ENCODE results near the gene ADCY1.

ADCY1 gene

GRCh38 chr7:45578022-45578421 is 3.9 kb downstream of the ADCY1 start:
- no peak for DNase-seq

GRCh38 chr7:45578467-45578866 is 4.3 kb downstream of the ADCY1 start:
- DNase-seq = no peak

- DNase-seq = no peak
Measured at GRCh38 chr7:45579391-45579801, 5.2 kb downstream of the ADCY1 start.

- DNase-seq = no peak
Measured at GRCh38 chr7:45580053-45580872, 6.1 kb downstream of the ADCY1 start.

GRCh38 chr7:45581271-45581780 is 7.2 kb downstream of the ADCY1 start:
- DNase-seq = no peak

- peak in 1 of 2 experiments; percentile 23 for DNase-seq
Measured at GRCh38 chr7:45582136-45582749, 8.1 kb downstream of the ADCY1 start.

- no peak for DNase-seq
Measured at GRCh38 chr7:45582868-45583277, 8.7 kb downstream of the ADCY1 start.

- DNase-seq = no peak
Measured at GRCh38 chr7:45583296-45583695, 9.1 kb downstream of the ADCY1 start.

- DNase-seq = no peak
Measured at GRCh38 chr7:45584261-45585210, 10.4 kb downstream of the ADCY1 start.

- DNase-seq = no peak
Measured at GRCh38 chr7:45585628-45586027, 11.5 kb downstream of the ADCY1 start.

GRCh38 chr7:45586542-45587520 is 12.7 kb downstream of the ADCY1 start:
- DNase-seq = no peak

- no peak for DNase-seq
Measured at GRCh38 chr7:45588466-45588865, 14.3 kb downstream of the ADCY1 start.

- no peak for DNase-seq
Measured at GRCh38 chr7:45589061-45589460, 14.9 kb downstream of the ADCY1 start.

GRCh38 chr7:45589915-45590678 is 15.9 kb downstream of the ADCY1 start:
- no peak for DNase-seq

GRCh38 chr7:45590679-45591057 is 16.5 kb downstream of the ADCY1 start:
- DNase-seq = no peak

GRCh38 chr7:45591101-45591906 is 17.1 kb downstream of the ADCY1 start:
- DNase-seq = no peak

GRCh38 chr7:45592230-45592991 is 18.2 kb downstream of the ADCY1 start:
- DNase-seq = no peak

- no peak for DNase-seq
Measured at GRCh38 chr7:45593121-45593541, 19.0 kb downstream of the ADCY1 start.

GRCh38 chr7:45593877-45594276 is 19.7 kb downstream of the ADCY1 start:
- DNase-seq = no peak

Data from cerebellar nuclear complex (tissue), 1 donor.